DND-41 (cell line): ENCODE data around the gene CADM2.

Source experiments
- ATAC-seq: fragments of 200-7000 bp; cut with Tn5 transposase; 3 replicates; pipeline ENCODE4 v1.9.1; 2021; ENCODE audit warnings: low read depth; ENCODE audit not compliant: insufficient read depth
- DNase-seq: peaks from one replicate; pipeline ENCODE4 v3.0.0-alpha.2; 2020
- H2AFZ ChIP-seq: 2 replicates; pipeline ENCODE4 v1.6.0; 2012; ENCODE audit warnings: low read depth, low read length
- H3K27ac ChIP-seq: 2 replicates; pipeline ENCODE4 v1.5.1; 2012; ENCODE audit warnings: low read length, inconsistent platforms
- H3K27me3 ChIP-seq: fragments of 200-600 bp; sonication (generic); 2 replicates; pipeline ENCODE4 v1.6.0; 2012; ENCODE audit warnings: low read length, mild to moderate bottlenecking, inconsistent platforms; ENCODE audit not compliant: insufficient read depth, poor library complexity
- H3K36me3 ChIP-seq: 2 replicates; pipeline ENCODE4 v1.5.1; 2012; ENCODE audit warnings: low read length, inconsistent platforms; ENCODE audit not compliant: insufficient read depth
- H3K4me1 ChIP-seq: 2 replicates; pipeline ENCODE4 v1.5.1; 2012; ENCODE audit warnings: mild to moderate bottlenecking, low read length; ENCODE audit not compliant: insufficient read depth
- H3K4me2 ChIP-seq: 2 replicates; pipeline ENCODE4 v1.6.0; 2012; ENCODE audit warnings: mild to moderate bottlenecking, moderate library complexity, low read length, inconsistent platforms; ENCODE audit not compliant: insufficient read depth
- H3K4me3 ChIP-seq, 2 experiments: fragments of 200-600 bp in 1 of 2; shearing (Covaris generic) in 1 of 2; 2 replicates each; pipeline ENCODE4 v1.5.1; 2012 to 2016; ENCODE audit warnings: inconsistent platforms in 2 of 2, low read length in 2 of 2, mild to moderate bottlenecking in 2 of 2, low read depth in 1 of 2, moderate library complexity in 1 of 2
- H3K79me2 ChIP-seq: 2 replicates; pipeline ENCODE4 v1.6.0; 2012; ENCODE audit warnings: low read length, inconsistent platforms; ENCODE audit not compliant: insufficient read depth
- H3K9ac ChIP-seq: 2 replicates; pipeline ENCODE4 v1.6.0; 2012; ENCODE audit warnings: low read depth, mild to moderate bottlenecking, inconsistent platforms, low read length, moderate library complexity
- H3K9me3 ChIP-seq: 2 replicates; pipeline ENCODE4 v1.5.1; 2012; ENCODE audit warnings: low read length, moderate library complexity, mild to moderate bottlenecking, inconsistent platforms; ENCODE audit not compliant: insufficient read depth, severe bottlenecking
- H4K20me1 ChIP-seq: 2 replicates; pipeline ENCODE4 v1.6.0; 2012; ENCODE audit warnings: low read length; ENCODE audit not compliant: insufficient read depth
- CTCF ChIP-seq: IDR thresholded peaks from 2 replicates; pipeline ENCODE4 v1.5.1; 2012; ENCODE audit warnings: borderline replicate concordance, low read length, moderate library complexity, mild to moderate bottlenecking; ENCODE audit not compliant: poor library complexity, severe bottlenecking; ENCODE audit errors: extremely low read depth
- EZH2 ChIP-seq: IDR thresholded peaks from 3 replicates; pipeline ENCODE4 v1.6.1; 2012; ENCODE audit warnings: borderline replicate concordance, low read depth, mild to moderate bottlenecking, moderate library complexity, low read length, inconsistent platforms; ENCODE audit not compliant: severe bottlenecking

Gene CADM2

GRCh38 chr3:84980011-84980410, 21.2 kb downstream of the CADM2 start:
- Histone ChIP-seq H3K9me3 (no peaks in the 10 kb centered on the region), H3K9ac (no peak overlapping the region), H4K20me1 (no peaks in the 10 kb centered on the region), H3K79me2 (no peaks in the 10 kb centered on the region), H3K4me3 (no peak overlapping the region), H3K27ac (no peak overlapping the region), H3K36me3 (no peaks in the 10 kb centered on the region), H3K27me3 (no peaks in the 10 kb centered on the region), H2AFZ (no peak overlapping the region), H3K4me1 (no peaks in the 10 kb centered on the region), H3K4me2 (no peak overlapping the region)
- TF ChIP-seq EZH2 (no peak), CTCF (no peak)
- DNase-seq (no peak), ATAC-seq (no peak)

DNA sequence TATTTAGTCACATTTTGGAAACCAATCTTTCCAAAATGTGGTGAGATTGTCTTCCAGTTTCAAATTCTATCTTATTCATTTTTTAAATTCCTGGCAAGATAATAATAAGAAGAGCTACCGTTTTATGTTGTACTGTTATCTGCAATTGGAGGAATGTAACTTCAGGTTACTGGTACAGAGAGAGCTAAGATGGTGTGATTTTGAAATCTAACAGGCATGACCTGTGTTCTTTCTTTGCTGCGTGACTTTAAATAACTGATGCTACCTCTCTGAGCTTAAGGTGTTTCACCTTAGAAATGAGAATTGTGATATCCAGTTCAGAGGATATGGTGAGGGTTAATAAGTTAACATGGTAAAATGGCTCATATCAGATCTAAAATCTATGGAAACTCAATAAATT, 21.7 kb downstream of the CADM2 start:
- Histone ChIP-seq H3K9me3 (no peaks in the 10 kb centered on the region), H4K20me1 (no peaks in the 10 kb centered on the region), H3K4me2 (no peak overlapping the region), H3K27me3 (no peaks in the 10 kb centered on the region), H3K4me3 (no peak overlapping the region), H2AFZ (no peak overlapping the region), H3K27ac (no peak overlapping the region), H3K4me1 (no peaks in the 10 kb centered on the region), H3K9ac (no peak overlapping the region), H3K79me2 (no peaks in the 10 kb centered on the region), H3K36me3 (no peaks in the 10 kb centered on the region)
- DNase-seq (no peak), ATAC-seq (no peak)
- TF ChIP-seq EZH2 (no peak), CTCF (no peak)

DNA sequence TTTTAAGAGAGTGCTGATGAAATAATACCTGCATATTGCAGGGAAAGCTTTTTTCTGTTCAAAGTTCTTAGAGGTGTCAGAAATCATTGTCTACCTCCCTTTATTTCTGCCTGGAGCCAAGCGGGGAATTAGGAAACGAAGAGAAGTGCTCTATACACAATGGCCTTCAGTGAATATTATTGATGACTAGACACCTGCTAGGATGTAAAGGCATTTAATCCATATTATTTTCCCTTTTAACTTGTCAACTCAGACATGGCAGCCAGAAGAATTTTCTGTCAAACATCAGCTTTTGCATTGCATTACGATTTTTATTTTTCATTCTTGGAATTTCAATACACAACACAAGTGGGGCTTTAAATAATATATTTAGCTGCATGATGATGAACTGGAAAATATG, 24.7 kb downstream of the CADM2 start:
- Histone ChIP-seq H3K4me1 (no peaks in the 10 kb centered on the region), H3K4me3 (no peak overlapping the region), H3K27me3 (no peaks in the 10 kb centered on the region), H2AFZ (no peak overlapping the region), H3K4me2 (no peak overlapping the region), H3K9me3 (no peaks in the 10 kb centered on the region), H3K27ac (no peak overlapping the region), H3K79me2 (no peaks in the 10 kb centered on the region), H3K9ac (no peak overlapping the region), H4K20me1 (no peaks in the 10 kb centered on the region), H3K36me3 (no peaks in the 10 kb centered on the region)
- no peak for ATAC-seq
- DNase-seq: no peak
- TF ChIP-seq CTCF (no peak), EZH2 (no peak)

GRCh38 chr3:84984429-84984828, 25.6 kb downstream of the CADM2 start:
- Histone ChIP-seq H4K20me1 (no peaks in the 10 kb centered on the region), H3K79me2 (no peaks in the 10 kb centered on the region), H3K4me1 (no peaks in the 10 kb centered on the region), H3K9me3 (no peaks in the 10 kb centered on the region), H3K27ac (no peak overlapping the region), H2AFZ (no peak overlapping the region), H3K36me3 (no peaks in the 10 kb centered on the region), H3K9ac (no peak overlapping the region), H3K4me3 (no peak overlapping the region), H3K27me3 (no peaks in the 10 kb centered on the region), H3K4me2 (no peak overlapping the region)
- TF ChIP-seq EZH2: no peak
- TF ChIP-seq CTCF: no peak
- no peak for ATAC-seq
- DNase-seq: no peak
